Head of caudate nucleus (tissue), 42 donors: ENCODE measurements around the gene TRIM54.
"Not testable (repeated sequence)": the region's sequence is repeated elsewhere in the genome, so short reads cannot be mapped to it uniquely, and the experiment has no call there.

Experiments used
- DNase-seq, 42 donors: peaks; one replicate each; pipeline versions ENCODE4 v3.0.0 to v3.0.0-alpha.2; 2020 to 2021; ENCODE audit warnings: mixed read lengths in 7 of 42
- intact Hi-C: fragments of 100-400 bp; cut with DNase I; formaldehyde crosslinking; loops from one replicate; pipeline ENCODE4 v1.15.0; 2022

TRIM54 gene

GRCh38 chr2:27324720-27325119, 42.5 kb downstream of the TRIM54 start:
- intact Hi-C loops: no loop called here
- DNase-seq: no peak

GRCh38 chr2:27335311-27335710, 53.1 kb downstream of the TRIM54 start:
- intact Hi-C loops: no loop called here
- DNase-seq: no peak

GRCh38 chr2:27336173-27336572, 53.9 kb downstream of the TRIM54 start:
- no peak for DNase-seq
- intact Hi-C loops: no loop called here

GRCh38 chr2:27347641-27348040, 65.4 kb downstream of the TRIM54 start:
- intact Hi-C loops: no loop called here

GRCh38 chr2:27350106-27350693, 68.0 kb downstream of the TRIM54 start:
- DNase-seq: no peak
- intact Hi-C loops: no loop called here

More at GRCh38 chr2:27347641-27348040, 65.4 kb downstream of the TRIM54 start:
- no peak for DNase-seq

GRCh38 chr2:27351802-27352598, 69.8 kb downstream of the TRIM54 start:
- intact Hi-C loops: no loop called here

GRCh38 chr2:27353386-27353761, 71.1 kb downstream of the TRIM54 start:
- intact Hi-C loops, DNase-seq: not testable (repeated sequence)

More at GRCh38 chr2:27351802-27352598, 69.8 kb downstream of the TRIM54 start:
- no peak for DNase-seq

- no peak for DNase-seq
- intact Hi-C loops: no loop called here
Observed at GRCh38 chr2:27353762-27354596, 71.8 kb downstream of the TRIM54 start.

- no peak for DNase-seq
- intact Hi-C loops: no loop called here
Observed at GRCh38 chr2:27354597-27354927, 72.3 kb downstream of the TRIM54 start.

GRCh38 chr2:27356056-27356381, 73.8 kb downstream of the TRIM54 start:
- DNase-seq: peak in 18 of 42 donors; percentile 7 to 49 (median 29)
- intact Hi-C loops: loop anchor here (2.0 kb wide), 3 partner anchors 15 to 73 kb away; partner anchors contain the start of genes EIF2B4, MPV17, NRBP1 and SNX17

- intact Hi-C loops: loop anchor here (2.0 kb wide), 3 partner anchors 14 to 72 kb away; partner anchors contain the start of genes EIF2B4, MPV17, NRBP1 and SNX17
- peak; percentile 88 to 98 (median 95) for DNase-seq
Observed at GRCh38 chr2:27356382-27357181, 74.4 kb downstream of the TRIM54 start, which contains the start of gene GTF3C2. GTF3C2 (minus strand) TSS chr2:27356764; CDS start chr2:27343554, 13,210 bp downstream.
